ENCODE results near the gene PMPCB. TPM values are rescaled to one million over a fixed set of nuclear protein-coding genes. Genes with fewer than 3 reads are reported as not detected.

The PMPCB gene
- total RNA-seq, 1 experiment from 2014 or later, result 66.8 TPM

GRCh38 chr7:103292122-103292521 lies 5.1 kb upstream of the PMPCB start:
- Histone ChIP-seq H3K4me3 (ENCODE audit: low read depth, low read length, poor library complexity, severe bottlenecking) (no peak overlapping the region), H3K9me3 (ENCODE audit: low read depth, low read length, poor library complexity, severe bottlenecking) (no peaks in the 10 kb centered on the region), H3K36me3 (ENCODE audit: insufficient read depth, low read length, poor library complexity, severe bottlenecking) (no peaks in the 10 kb centered on the region), H3K4me1 (ENCODE audit: insufficient read depth, low read length, poor library complexity, severe bottlenecking) (no peaks in the 10 kb centered on the region), H3K27ac (ENCODE audit: low read depth, low read length, poor library complexity, severe bottlenecking) (no peak overlapping the region), H3K27me3 (replicated peaks; ENCODE audit: insufficient read depth, low read depth, low read length, poor library complexity) (no peaks in the 10 kb centered on the region)
- intact Hi-C loops (cut with micrococcal nuclease; ENCODE audit: unreplicated experiment), result no loop called here
- CTCF ChIA-PET, result no interaction called here
- no peak for DNase-seq (ENCODE audit: low spot score)
- no TSS peak for BruUV-seq (replicated peaks)
- TF ChIP-seq CTCF (conservative IDR thresholded peaks at IDR 0.05; ENCODE audit: low read depth, low read length) (no peak), EZH2 (IDR thresholded peaks at IDR 0.05; ENCODE audit: borderline replicate concordance, low read depth, low read length, poor library complexity, severe bottlenecking) (no peak)
- POLR2A ChIA-PET (ENCODE audit: low non-redundant PET), result interaction anchor here (0.6 kb wide), 1 partner anchor 14 kb away, joined by 3 read pairs; no protein-coding TSS in a partner anchor

GRCh38 chr7:103293526-103293925 lies 3.7 kb upstream of the PMPCB start:
- intact Hi-C loops (cut with micrococcal nuclease; ENCODE audit: unreplicated experiment), result no loop called here
- Histone ChIP-seq H3K4me1 (ENCODE audit: insufficient read depth, low read length, poor library complexity, severe bottlenecking) (peaks cover 4% of the 10 kb centered on the region), H3K9me3 (ENCODE audit: low read depth, low read length, poor library complexity, severe bottlenecking) (no peaks in the 10 kb centered on the region), H3K36me3 (ENCODE audit: insufficient read depth, low read length, poor library complexity, severe bottlenecking) (no peaks in the 10 kb centered on the region), H3K4me3 (ENCODE audit: low read depth, low read length, poor library complexity, severe bottlenecking) (no peak overlapping the region), H3K27ac (ENCODE audit: low read depth, low read length, poor library complexity, severe bottlenecking) (no peak overlapping the region), H3K27me3 (replicated peaks; ENCODE audit: insufficient read depth, low read depth, low read length, poor library complexity) (no peaks in the 10 kb centered on the region)
- no peak for DNase-seq (ENCODE audit: low spot score)
- ChIA-PET POLR2A (ENCODE audit: low non-redundant PET) (no interaction called here), CTCF (interaction anchor here (0.7 kb wide), 1 partner anchor 535 kb away, joined by 3 read pairs; no protein-coding TSS in a partner anchor)
- TF ChIP-seq EZH2 (IDR thresholded peaks at IDR 0.05; ENCODE audit: borderline replicate concordance, low read depth, low read length, poor library complexity, severe bottlenecking), result no peak
- TF ChIP-seq CTCF (conservative IDR thresholded peaks at IDR 0.05; ENCODE audit: low read depth, low read length), result no peak
- BruUV-seq (replicated peaks), result no TSS peak

DNA sequence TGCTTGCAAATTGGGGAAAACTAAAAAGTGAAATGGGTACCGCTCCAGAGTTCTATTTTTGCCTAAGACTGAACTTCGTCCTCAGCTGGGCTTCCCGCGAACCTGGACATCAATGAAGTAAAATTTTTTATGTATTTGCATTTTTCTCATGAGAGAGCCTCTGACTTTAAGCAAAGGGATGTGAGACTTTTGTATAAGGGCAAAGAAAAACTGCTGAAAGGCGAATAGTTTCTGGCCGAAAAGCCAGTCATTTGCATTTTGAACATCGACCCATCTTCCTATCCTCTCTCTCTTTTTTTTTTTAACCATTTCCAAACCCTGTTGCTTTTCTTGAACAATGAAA lies 573 bp downstream of the PMPCB start:
- peaks cover 38% of the 10 kb centered on the region for H3K36me3 ChIP-seq (ENCODE audit: insufficient read depth, low read length, poor library complexity, severe bottlenecking)
- peak overlapping the region; percentile 94 for H3K4me3 ChIP-seq (ENCODE audit: low read depth, low read length, poor library complexity, severe bottlenecking)
- intact Hi-C loops (cut with micrococcal nuclease; ENCODE audit: unreplicated experiment), result loop anchor here (5.0 kb wide), 1 partner anchor 109 kb away; no protein-coding TSS in a partner anchor
- no TSS peak for BruUV-seq (replicated peaks)
- ChIA-PET CTCF (no interaction called here), POLR2A (ENCODE audit: low non-redundant PET) (no interaction called here)
- TF ChIP-seq CTCF (conservative IDR thresholded peaks at IDR 0.05; ENCODE audit: low read depth, low read length) (no peak), EZH2 (IDR thresholded peaks at IDR 0.05; ENCODE audit: borderline replicate concordance, low read depth, low read length, poor library complexity, severe bottlenecking) (no peak)
- H3K9me3 ChIP-seq (ENCODE audit: low read depth, low read length, poor library complexity, severe bottlenecking), result no peaks in the 10 kb centered on the region
- H3K27me3 ChIP-seq (replicated peaks; ENCODE audit: insufficient read depth, low read depth, low read length, poor library complexity), result no peaks in the 10 kb centered on the region
- no peak for DNase-seq (ENCODE audit: low spot score)
- peak overlapping the region; percentile 78 for H3K27ac ChIP-seq (ENCODE audit: low read depth, low read length, poor library complexity, severe bottlenecking)
- H3K4me1 ChIP-seq (ENCODE audit: insufficient read depth, low read length, poor library complexity, severe bottlenecking), result peaks cover 4% of the 10 kb centered on the region

Measured in A673 (cell line).